HepG2 (cell line): ENCODE data around the gene HSPA14. TPM values are rescaled to one million over a fixed set of nuclear protein-coding genes. Genes with fewer than 3 reads are reported as not detected.
A peak's percentile ranks its signal among the peaks of the same experiment; 100 is the strongest.

ENCODE experiments used
- ATF7-NPFF ChIP-seq: sonication (generic); formaldehyde crosslinking; IDR thresholded peaks from 2 replicates; pipeline ENCODE4 v1.8.1; 2023; ENCODE audit warnings: mild to moderate bottlenecking, low read depth, missing genetic modification reagents, moderate library complexity
- CBX5 ChIP-seq: sonication (generic); formaldehyde crosslinking; IDR thresholded peaks from 2 replicates; pipeline ENCODE4 v1.4.0; 2020; ENCODE audit warnings: missing genetic modification reagents, borderline replicate concordance
- FIP1L1 ChIP-seq: fragments of 200-400 bp; formaldehyde crosslinking; IDR thresholded peaks from 2 replicates; pipeline ENCODE4 v1.6.1; 2018; ENCODE audit warnings: low read depth, mild to moderate bottlenecking, low read length, moderate library complexity, borderline replicate concordance; ENCODE audit not compliant: insufficient read depth
- MYC ChIP-seq: sonication (generic); formaldehyde crosslinking; IDR thresholded peaks from 2 replicates; pipeline ENCODE4 v1.9.0; 2021; ENCODE audit warnings: missing genetic modification reagents, borderline replicate concordance
- ZEB1 ChIP-seq: IDR thresholded peaks from 2 replicates; pipeline ENCODE4 v1.6.1; 2012; ENCODE audit warnings: mild to moderate bottlenecking, low read depth, inconsistent platforms; ENCODE audit not compliant: insufficient replicate concordance
- ZNF747 ChIP-seq: sonication (generic); formaldehyde crosslinking; IDR thresholded peaks from 2 replicates; pipeline ENCODE4 v1.8.1; 2023; ENCODE audit warnings: missing genetic modification reagents, mild to moderate bottlenecking, borderline replicate concordance
- polyA plus RNA-seq, 8 experiments: library from polyadenylated mRNA; depleted of rRNA in 3 of 8; stranded (reverse) in 7 of 8; unstranded in 1 of 8; fragments of >200 nt; fragmentation: Illumina TruSeq in 4 of 8; extraction: Trizol in 4 of 8; gene quantifications; 2 replicates each; pipeline versions ENCODE4 v1.2.1 to v1.2.3, GENCODE V29; 2011 to 2016; ENCODE audit warnings: low read depth in 4 of 8, missing spikeins in 1 of 8, mixed read lengths in 1 of 8; ENCODE audit not compliant: insufficient read depth in 1 of 8
- total RNA-seq, 5 experiments: library from RNA; depleted of rRNA; stranded (reverse); fragments of >200 nt; fragmentation: Illumina TruSeq; extraction: Trizol; gene quantifications; 2 replicates each; pipeline ENCODE4 v1.2.3, GENCODE V29; 2016; ENCODE audit warnings: low read depth in 1 of 5
- TF ChIP-seq, protein P1 (sequence below), 2 experiments: fragments of 450-650 bp in 1 of 2; sonication (generic) in 1 of 2; formaldehyde crosslinking in 1 of 2; IDR thresholded peaks; 2 replicates each; pipeline versions ENCODE4 v1.6.1 to v1.8.0; 2016 to 2022; ENCODE audit warnings: antibody characterized with exemption in 1 of 2, mild to moderate bottlenecking in 1 of 2, missing genetic modification reagents in 1 of 2
- TF ChIP-seq, protein P2 (sequence below): sonication (generic); formaldehyde crosslinking; IDR thresholded peaks from 2 replicates; pipeline ENCODE4 v1.4.0; 2020; ENCODE audit warnings: missing genetic modification reagents
- TF ChIP-seq, protein P3 (sequence below): IDR thresholded peaks from 2 replicates; pipeline ENCODE4 v1.6.1; 2018; ENCODE audit warnings: missing genetic modification reagents, mild to moderate bottlenecking, missing compliant biosample characterization
- TF ChIP-seq, protein P4 (sequence below): sonication (generic); formaldehyde crosslinking; IDR thresholded peaks from 2 replicates; pipeline ENCODE4 v1.4.0; 2020; ENCODE audit warnings: missing genetic modification reagents
- TF ChIP-seq, protein P5 (sequence below): sonication (generic); formaldehyde crosslinking; conservative IDR thresholded peaks from 2 replicates; pipeline ENCODE4 v1.4.0; 2020; ENCODE audit warnings: missing genetic modification reagents

The HSPA14 gene
- total and polyA plus RNA-seq, 2 of the 13 experiments (the other 11 are each of a cell fraction or from before 2014, with no cell fraction given), result 10.7 to 29.8 TPM

DNA sequence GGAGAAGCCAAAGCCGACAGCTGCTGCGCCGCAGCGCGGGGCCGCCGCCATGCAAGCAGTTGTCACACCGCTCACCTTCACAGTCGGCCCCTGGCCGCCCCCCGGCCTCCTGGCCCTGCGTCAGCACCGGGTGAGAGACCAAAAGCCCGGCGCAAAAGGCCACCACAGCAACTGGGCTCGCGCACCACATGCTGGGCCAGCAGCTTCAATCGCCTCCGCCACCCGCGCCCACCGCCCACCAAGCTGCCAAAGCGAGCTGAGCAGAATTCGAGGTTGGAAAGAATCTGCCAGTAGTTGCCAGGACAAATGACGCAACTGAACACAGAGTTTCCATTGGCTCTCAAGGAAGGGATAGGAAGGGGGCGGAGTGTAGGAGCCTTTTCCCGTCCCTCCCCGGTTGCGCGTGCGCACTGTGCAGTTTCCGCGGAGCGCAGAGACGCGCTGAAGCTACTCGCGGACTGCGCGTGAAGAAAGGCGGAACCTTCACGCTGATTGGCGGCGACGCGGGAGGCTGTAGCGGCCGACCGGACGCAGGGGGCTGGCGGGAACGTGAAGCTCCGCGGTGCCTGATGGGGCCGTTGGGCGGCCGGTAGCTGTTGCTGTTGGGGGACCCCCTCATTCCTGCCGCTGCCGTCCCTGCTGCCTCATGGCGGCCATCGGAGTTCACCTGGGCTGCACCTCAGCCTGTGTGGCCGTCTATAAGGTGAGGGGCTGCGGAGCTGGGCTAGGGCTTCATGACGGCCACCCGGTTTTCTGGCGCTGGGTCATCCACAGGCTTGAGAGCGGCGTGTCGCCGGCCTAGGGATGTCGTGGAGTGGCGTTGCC lies at the start of gene HSPA14, which contains the start of the genes CDNF and MSANTD7 (continued):
- TF ChIP-seq, protein P1, sequence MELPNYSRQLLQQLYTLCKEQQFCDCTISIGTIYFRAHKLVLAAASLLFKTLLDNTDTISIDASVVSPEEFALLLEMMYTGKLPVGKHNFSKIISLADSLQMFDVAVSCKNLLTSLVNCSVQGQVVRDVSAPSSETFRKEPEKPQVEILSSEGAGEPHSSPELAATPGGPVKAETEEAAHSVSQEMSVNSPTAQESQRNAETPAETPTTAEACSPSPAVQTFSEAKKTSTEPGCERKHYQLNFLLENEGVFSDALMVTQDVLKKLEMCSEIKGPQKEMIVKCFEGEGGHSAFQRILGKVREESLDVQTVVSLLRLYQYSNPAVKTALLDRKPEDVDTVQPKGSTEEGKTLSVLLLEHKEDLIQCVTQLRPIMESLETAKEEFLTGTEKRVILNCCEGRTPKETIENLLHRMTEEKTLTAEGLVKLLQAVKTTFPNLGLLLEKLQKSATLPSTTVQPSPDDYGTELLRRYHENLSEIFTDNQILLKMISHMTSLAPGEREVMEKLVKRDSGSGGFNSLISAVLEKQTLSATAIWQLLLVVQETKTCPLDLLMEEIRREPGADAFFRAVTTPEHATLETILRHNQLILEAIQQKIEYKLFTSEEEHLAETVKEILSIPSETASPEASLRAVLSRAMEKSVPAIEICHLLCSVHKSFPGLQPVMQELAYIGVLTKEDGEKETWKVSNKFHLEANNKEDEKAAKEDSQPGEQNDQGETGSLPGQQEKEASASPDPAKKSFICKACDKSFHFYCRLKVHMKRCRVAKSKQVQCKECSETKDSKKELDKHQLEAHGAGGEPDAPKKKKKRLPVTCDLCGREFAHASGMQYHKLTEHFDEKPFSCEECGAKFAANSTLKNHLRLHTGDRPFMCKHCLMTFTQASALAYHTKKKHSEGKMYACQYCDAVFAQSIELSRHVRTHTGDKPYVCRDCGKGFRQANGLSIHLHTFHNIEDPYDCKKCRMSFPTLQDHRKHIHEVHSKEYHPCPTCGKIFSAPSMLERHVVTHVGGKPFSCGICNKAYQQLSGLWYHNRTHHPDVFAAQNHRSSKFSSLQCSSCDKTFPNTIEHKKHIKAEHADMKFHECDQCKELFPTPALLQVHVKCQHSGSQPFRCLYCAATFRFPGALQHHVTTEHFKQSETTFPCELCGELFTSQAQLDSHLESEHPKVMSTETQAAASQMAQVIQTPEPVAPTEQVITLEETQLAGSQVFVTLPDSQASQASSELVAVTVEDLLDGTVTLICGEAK (IDR thresholded peaks at IDR 0.05), result no peak
- TF ChIP-seq, protein P1 (CRISPR knock-in tag; IDR thresholded peaks at IDR 0.05), result peak; percentile 15; the same call in 1 of the 2 replicates
- TF ChIP-seq, protein P2, sequence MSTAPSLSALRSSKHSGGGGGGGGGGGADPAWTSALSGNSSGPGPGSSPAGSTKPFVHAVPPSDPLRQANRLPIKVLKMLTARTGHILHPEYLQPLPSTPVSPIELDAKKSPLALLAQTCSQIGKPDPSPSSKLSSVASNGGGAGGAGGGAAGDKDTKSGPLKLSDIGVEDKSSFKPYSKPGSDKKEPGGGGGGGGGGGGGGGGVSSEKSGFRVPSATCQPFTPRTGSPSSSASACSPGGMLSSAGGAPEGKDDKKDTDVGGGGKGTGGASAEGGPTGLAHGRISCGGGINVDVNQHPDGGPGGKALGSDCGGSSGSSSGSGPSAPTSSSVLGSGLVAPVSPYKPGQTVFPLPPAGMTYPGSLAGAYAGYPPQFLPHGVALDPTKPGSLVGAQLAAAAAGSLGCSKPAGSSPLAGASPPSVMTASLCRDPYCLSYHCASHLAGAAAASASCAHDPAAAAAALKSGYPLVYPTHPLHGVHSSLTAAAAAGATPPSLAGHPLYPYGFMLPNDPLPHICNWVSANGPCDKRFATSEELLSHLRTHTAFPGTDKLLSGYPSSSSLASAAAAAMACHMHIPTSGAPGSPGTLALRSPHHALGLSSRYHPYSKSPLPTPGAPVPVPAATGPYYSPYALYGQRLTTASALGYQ, result peak; percentile 59; the same call in 1 of the 2 replicates
- TF ChIP-seq MYC (CRISPR knock-in tag) (peak; percentile 71), ZNF747 (CRISPR knock-in tag) (0 out of 2 replicates have a peak, but pooled peaks have one; percentile 26), FIP1L1 (no peak), ATF7-NPFF (CRISPR knock-in tag) (peak; percentile 49; the same call in 1 of the 2 replicates), ZEB1 (no peak), CBX5 (no peak)
- TF ChIP-seq, protein P3, sequence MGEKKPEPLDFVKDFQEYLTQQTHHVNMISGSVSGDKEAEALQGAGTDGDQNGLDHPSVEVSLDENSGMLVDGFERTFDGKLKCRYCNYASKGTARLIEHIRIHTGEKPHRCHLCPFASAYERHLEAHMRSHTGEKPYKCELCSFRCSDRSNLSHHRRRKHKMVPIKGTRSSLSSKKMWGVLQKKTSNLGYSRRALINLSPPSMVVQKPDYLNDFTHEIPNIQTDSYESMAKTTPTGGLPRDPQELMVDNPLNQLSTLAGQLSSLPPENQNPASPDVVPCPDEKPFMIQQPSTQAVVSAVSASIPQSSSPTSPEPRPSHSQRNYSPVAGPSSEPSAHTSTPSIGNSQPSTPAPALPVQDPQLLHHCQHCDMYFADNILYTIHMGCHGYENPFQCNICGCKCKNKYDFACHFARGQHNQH (CRISPR knock-in tag), result peak; percentile 74; the same call in 1 of the 2 replicates
- TF ChIP-seq, protein P4, sequence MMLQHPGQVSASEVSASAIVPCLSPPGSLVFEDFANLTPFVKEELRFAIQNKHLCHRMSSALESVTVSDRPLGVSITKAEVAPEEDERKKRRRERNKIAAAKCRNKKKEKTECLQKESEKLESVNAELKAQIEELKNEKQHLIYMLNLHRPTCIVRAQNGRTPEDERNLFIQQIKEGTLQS (CRISPR knock-in tag), result 0 out of 2 replicates have a peak, but pooled peaks have one; percentile 11
- TF ChIP-seq, protein P5, sequence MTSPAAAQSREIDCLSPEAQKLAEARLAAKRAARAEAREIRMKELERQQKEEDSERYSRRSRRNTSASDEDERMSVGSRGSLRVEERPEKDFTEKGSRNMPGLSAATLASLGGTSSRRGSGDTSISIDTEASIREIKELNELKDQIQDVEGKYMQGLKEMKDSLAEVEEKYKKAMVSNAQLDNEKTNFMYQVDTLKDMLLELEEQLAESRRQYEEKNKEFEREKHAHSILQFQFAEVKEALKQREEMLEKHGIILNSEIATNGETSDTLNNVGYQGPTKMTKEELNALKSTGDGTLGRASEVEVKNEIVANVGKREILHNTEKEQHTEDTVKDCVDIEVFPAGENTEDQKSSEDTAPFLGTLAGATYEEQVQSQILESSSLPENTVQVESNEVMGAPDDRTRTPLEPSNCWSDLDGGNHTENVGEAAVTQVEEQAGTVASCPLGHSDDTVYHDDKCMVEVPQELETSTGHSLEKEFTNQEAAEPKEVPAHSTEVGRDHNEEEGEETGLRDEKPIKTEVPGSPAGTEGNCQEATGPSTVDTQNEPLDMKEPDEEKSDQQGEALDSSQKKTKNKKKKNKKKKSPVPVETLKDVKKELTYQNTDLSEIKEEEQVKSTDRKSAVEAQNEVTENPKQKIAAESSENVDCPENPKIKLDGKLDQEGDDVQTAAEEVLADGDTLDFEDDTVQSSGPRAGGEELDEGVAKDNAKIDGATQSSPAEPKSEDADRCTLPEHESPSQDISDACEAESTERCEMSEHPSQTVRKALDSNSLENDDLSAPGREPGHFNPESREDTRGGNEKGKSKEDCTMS, result no peak
